ENCODE data around the gene ACSS2.

DNA sequence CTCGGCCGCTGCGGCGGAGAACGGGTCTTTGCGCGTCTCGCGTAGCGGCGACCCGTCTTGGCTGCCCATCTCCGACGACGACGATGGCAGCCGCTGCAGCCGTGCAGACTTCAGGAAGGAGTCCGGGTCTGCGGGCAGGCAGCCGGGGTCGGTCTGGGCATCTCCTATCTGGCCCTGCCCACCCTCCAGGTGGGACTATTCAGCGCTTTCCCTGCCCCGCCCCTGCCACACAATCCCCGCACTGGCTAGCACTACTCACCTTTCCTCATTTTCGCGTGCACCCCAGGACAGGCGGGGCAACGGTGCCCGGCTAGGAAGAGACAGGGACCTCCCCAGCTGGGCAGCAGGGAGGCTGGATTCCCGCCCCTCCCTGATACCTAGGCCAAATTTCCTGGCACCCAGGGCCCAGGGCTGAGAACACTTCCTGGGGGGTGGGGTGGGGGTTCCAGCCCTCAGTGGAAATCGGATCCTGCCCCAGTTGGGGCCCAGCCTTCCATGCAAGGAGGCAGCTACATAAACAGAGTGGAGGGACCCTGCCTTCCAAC, 12.9 kb upstream of the ACSS2 start:
- TF ChIP-seq GATA2 (IDR thresholded peaks at IDR 0.05; ENCODE audit: low read depth, low read length) (no peak), GATA3 (IDR thresholded peaks at IDR 0.05; ENCODE audit: low read depth, low read length) (no peak)
